Tibial artery (tissue), 4 donors: ENCODE results near the gene EVX2.

ENCODE experiments used
- DNase-seq, 2 donors: peaks; one replicate each; pipeline ENCODE4 v3.0.0-alpha.2; 2019
- H3K27ac ChIP-seq, 2 donors: fragments of 200-600 bp; sonication (generic) in 1 of 2; 1 replicate in 1 of 2; 2 replicates in 1 of 2; pipeline ENCODE4 v1.5.1; 2018 to 2019; ENCODE audit warnings: mild to moderate bottlenecking in 1 of 2
- H3K27me3 ChIP-seq, 2 donors: fragments of 200-600 bp; sonication (generic) in 1 of 2; one replicate each; pipeline versions ENCODE4 v1.5.1 to v1.6.0; 2016 to 2019
- H3K36me3 ChIP-seq, 3 donors: fragments of 200-600 bp; sonication (generic) in 2 of 3; one replicate each; pipeline ENCODE4 v1.5.1; 2016 to 2019; ENCODE audit warnings: mild to moderate bottlenecking in 2 of 3
- H3K4me1 ChIP-seq, 4 donors: fragments of 200-600 bp; sonication (generic) in 2 of 4; 1 replicate in 3 of 4; 2 replicates in 1 of 4; pipeline ENCODE4 v1.5.1; 2016 to 2019
- H3K4me3 ChIP-seq, 2 donors: fragments of 200-600 bp; sonication (generic) in 1 of 2; 1 replicate in 1 of 2; 2 replicates in 1 of 2; pipeline ENCODE4 v1.5.1; 2018 to 2019; ENCODE audit warnings: mild to moderate bottlenecking in 2 of 2
- H3K9me3 ChIP-seq, 3 donors: fragments of 200-600 bp; sonication (generic) in 1 of 3; one replicate each; pipeline ENCODE4 v1.5.1; 2016 to 2019
- CTCF ChIP-seq, 2 experiments: fragments of 200-600 bp in 1 of 2; fragments of 450-650 bp in 1 of 2; IDR thresholded peaks; one replicate each; pipeline ENCODE4 v1.5.1; 2017 to 2019; ENCODE audit warnings: antibody characterized with exemption in 2 of 2, mild to moderate bottlenecking in 1 of 2, moderate library complexity in 1 of 2
- intact Hi-C: fragments of 100-400 bp; cut with DNase I; formaldehyde crosslinking; loops from one replicate; pipeline ENCODE4 v1.15.0; 2023; ENCODE audit warnings: low total_unique reads

Gene EVX2

DNA sequence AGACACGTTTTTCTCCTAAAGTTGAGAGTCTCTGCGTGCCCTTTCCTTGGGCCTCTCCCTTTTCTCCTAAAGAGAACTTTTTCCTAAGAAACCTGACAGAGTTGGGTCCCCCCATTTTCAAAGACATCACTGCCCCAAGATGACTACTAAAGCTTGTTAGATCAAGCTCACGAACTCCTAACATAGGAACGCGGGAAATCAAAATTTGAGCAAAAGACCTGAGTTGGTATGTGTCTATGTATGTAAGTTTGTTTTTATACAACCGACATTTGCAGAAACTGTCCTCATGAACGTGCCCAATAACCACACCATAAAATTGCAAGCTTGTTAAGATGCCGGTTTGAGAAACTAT, 10.1 kb upstream of the EVX2 start:
- peaks cover 7 to 100% of the 10 kb centered on the region in 2 donors for H3K27me3 ChIP-seq
- H3K4me3 ChIP-seq: no peak overlapping the region
- H3K4me1 ChIP-seq: peaks cover 0 to 47% (median 39%) of the 10 kb centered on the region in 4 donors
- no peak for DNase-seq
- H3K27ac ChIP-seq: no peak overlapping the region
- no peaks in the 10 kb centered on the region for H3K36me3 ChIP-seq
- TF ChIP-seq CTCF (IDR thresholded peaks at IDR 0.05): no peak
- H3K9me3 ChIP-seq: no peaks in the 10 kb centered on the region
- intact Hi-C loops: loop anchor here (5.0 kb wide), 1 partner anchor 92 kb away; the partner anchor contains the start of gene LNPK

DNA sequence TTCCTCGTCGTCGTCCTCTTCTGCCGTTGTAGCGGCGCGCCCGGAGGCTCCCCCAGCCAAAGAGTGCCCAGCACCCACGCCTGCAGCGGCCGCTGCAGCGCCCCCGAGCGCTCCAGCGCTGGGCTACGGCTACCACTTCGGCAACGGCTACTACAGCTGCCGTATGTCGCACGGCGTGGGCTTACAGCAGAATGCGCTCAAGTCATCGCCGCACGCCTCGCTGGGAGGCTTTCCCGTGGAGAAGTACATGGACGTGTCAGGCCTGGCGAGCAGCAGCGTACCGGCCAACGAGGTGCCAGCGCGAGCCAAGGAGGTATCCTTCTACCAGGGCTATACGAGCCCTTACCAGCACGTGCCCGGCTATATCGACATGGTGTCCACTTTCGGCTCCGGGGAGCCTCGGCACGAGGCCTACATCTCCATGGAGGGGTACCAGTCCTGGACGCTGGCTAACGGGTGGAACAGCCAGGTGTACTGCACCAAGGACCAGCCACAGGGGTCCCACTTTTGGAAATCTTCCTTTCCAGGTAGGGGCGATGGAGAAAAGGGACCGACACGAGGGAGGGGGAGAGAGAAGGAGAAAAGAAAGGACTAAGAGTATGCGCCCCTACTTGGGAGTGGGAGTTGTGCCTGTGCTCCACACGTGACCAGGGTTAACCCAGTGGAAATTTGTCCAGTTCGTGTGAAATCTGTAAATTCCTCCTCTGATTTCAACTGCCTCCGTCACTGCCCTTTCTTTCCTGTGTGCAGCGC, 9.6 kb upstream of the EVX2 start:
- TF ChIP-seq CTCF (IDR thresholded peaks at IDR 0.05): no peak
- peaks cover 0 to 45% (median 36%) of the 10 kb centered on the region in 4 donors for H3K4me1 ChIP-seq
- H3K27me3 ChIP-seq: peaks cover 7 to 100% of the 10 kb centered on the region in 2 donors
- peak overlapping the region; percentile 22 to 44 for H3K4me3 ChIP-seq
- no peaks in the 10 kb centered on the region for H3K36me3 ChIP-seq
- H3K27ac ChIP-seq: no peak overlapping the region
- intact Hi-C loops: loop anchor here (5.0 kb wide), 1 partner anchor 91 kb away; the partner anchor contains the start of gene LNPK
- DNase-seq: peak in 1 of 2 donors; percentile 64
- no peaks in the 10 kb centered on the region for H3K9me3 ChIP-seq

- TF ChIP-seq CTCF (IDR thresholded peaks at IDR 0.05): no peak
- Histone ChIP-seq H3K9me3 (no peaks in the 10 kb centered on the region), H3K4me1 (peaks cover 0 to 43% (median 34%) of the 10 kb centered on the region in 4 donors), H3K4me3 (peak within 1 kb of the TSS; percentile 22 to 44), H3K27me3 (peaks cover 7 to 100% of the 10 kb centered on the region in 2 donors), H3K36me3 (no peaks in the 10 kb centered on the region), H3K27ac (no peak within 1 kb of the TSS)
- DNase-seq: peak in 1 of 2 donors; percentile 60
- intact Hi-C loops: loop anchor here (5.0 kb wide), 1 partner anchor 90 kb away; the partner anchor contains the start of gene LNPK
Observed at GRCh38 chr2:176092270-176093144, 8.7 kb upstream of the EVX2 start, which contains the start of gene HOXD13. HOXD13 (plus strand) TSS chr2:176092721; CDS start chr2:176092891, 170 bp downstream.

- Histone ChIP-seq H3K27ac (no peak overlapping the region), H3K4me1 (peaks cover 0 to 34% (median 25%) of the 10 kb centered on the region in 4 donors), H3K9me3 (no peaks in the 10 kb centered on the region), H3K4me3 (no peak overlapping the region), H3K36me3 (no peaks in the 10 kb centered on the region), H3K27me3 (peaks cover 7 to 100% of the 10 kb centered on the region in 2 donors)
- DNase-seq: peak in 1 of 2 donors; percentile 48
- intact Hi-C loops: loop anchor here (5.0 kb wide), 1 partner anchor 89 kb away; the partner anchor contains the start of gene LNPK
- no peak for TF ChIP-seq CTCF (IDR thresholded peaks at IDR 0.05)
Observed at GRCh38 chr2:176091329-176092258, 7.8 kb upstream of the EVX2 start.
